GM12878 (cell line): ENCODE data around the gene NBDY. TPM values are rescaled to one million over a fixed set of nuclear protein-coding genes. Genes with fewer than 3 reads are reported as not detected.
A peak's percentile ranks its signal among the peaks of the same experiment; 100 is the strongest.

Source experiments
- BHLHE40 ChIP-seq, 2 experiments: fragments of 450-650 bp in 1 of 2; IDR thresholded peaks; 2 replicates each; pipeline ENCODE4 v1.6.1; 2011 to 2017; ENCODE audit warnings: low read depth in 2 of 2, borderline replicate concordance in 1 of 2, improper control_type of control experiment in 1 of 2, low read length in 1 of 2, mild to moderate bottlenecking in 1 of 2
- CHD2 ChIP-seq: IDR thresholded peaks from 2 replicates; pipeline ENCODE4 v1.6.1; 2011; ENCODE audit warnings: low read depth, low read length, improper control_type of control experiment, borderline replicate concordance
- EGR1 ChIP-seq, 2 experiments: IDR thresholded peaks; 1 replicate in 1 of 2; 2 replicates in 1 of 2; pipeline ENCODE4 v1.6.1; 2011 to 2012; ENCODE audit warnings: low read depth in 2 of 2, low read length in 2 of 2, borderline replicate concordance in 1 of 2, mild to moderate bottlenecking in 1 of 2, moderate library complexity in 1 of 2
- HDGF ChIP-seq: fragments of 450-650 bp; IDR thresholded peaks from 2 replicates; pipeline ENCODE4 v1.6.1; 2016; ENCODE audit warnings: antibody characterized with exemption
- IKZF2 ChIP-seq, 2 experiments: fragments of 450-650 bp; IDR thresholded peaks; 2 replicates each; pipeline ENCODE4 v1.6.1; 2017; ENCODE audit warnings: mild to moderate bottlenecking in 2 of 2, moderate library complexity in 2 of 2
- KAT2A ChIP-seq: conservative IDR thresholded peaks from 2 replicates; pipeline ENCODE4 v1.6.1; 2011; ENCODE audit warnings: low read depth, low read length; ENCODE audit not compliant: control insufficient read depth
- LARP7 ChIP-seq: fragments of 450-650 bp; IDR thresholded peaks from 2 replicates; pipeline ENCODE4 v1.6.1; 2017; ENCODE audit warnings: mild to moderate bottlenecking
- MEF2B ChIP-seq: fragments of 450-650 bp; IDR thresholded peaks from 2 replicates; pipeline ENCODE4 v1.6.1; 2018; ENCODE audit warnings: mild to moderate bottlenecking, moderate library complexity; ENCODE audit not compliant: partially characterized antibody, poor library complexity, severe bottlenecking
- MLLT1 ChIP-seq: fragments of 450-650 bp; IDR thresholded peaks from 2 replicates; pipeline ENCODE4 v1.6.1; 2016; ENCODE audit warnings: mild to moderate bottlenecking
- NR2C2 ChIP-seq: IDR thresholded peaks from 2 replicates; pipeline ENCODE4 v1.6.1; 2011; ENCODE audit warnings: borderline replicate concordance, low read depth; ENCODE audit not compliant: control insufficient read depth, insufficient read length
- PBX3 ChIP-seq: IDR thresholded peaks from 2 replicates; pipeline ENCODE4 v1.6.1; 2011; ENCODE audit warnings: mild to moderate bottlenecking, low read depth, low read length, moderate library complexity; ENCODE audit not compliant: insufficient replicate concordance
- POLR2AphosphoS2 ChIP-seq: IDR thresholded peaks from 2 replicates; pipeline ENCODE4 v1.6.1; 2011; ENCODE audit warnings: low read depth, mild to moderate bottlenecking, low read length, improper control_type of control experiment, moderate library complexity
- RCOR1 ChIP-seq: conservative IDR thresholded peaks from 2 replicates; pipeline ENCODE4 v1.6.1; 2012; ENCODE audit warnings: low read depth, low read length, improper control_type of control experiment
- SIX5 ChIP-seq: IDR thresholded peaks from 2 replicates; pipeline ENCODE4 v1.6.1; 2011; ENCODE audit warnings: mild to moderate bottlenecking, low read depth, low read length, moderate library complexity; ENCODE audit not compliant: severe bottlenecking
- SP1 ChIP-seq: IDR thresholded peaks from one replicate; pipeline ENCODE4 v1.6.1; 2011; ENCODE audit warnings: low read depth, low read length
- TCF3 ChIP-seq: IDR thresholded peaks from 2 replicates; pipeline ENCODE4 v1.6.1; 2012; ENCODE audit warnings: low read depth, mild to moderate bottlenecking, low read length, borderline replicate concordance; ENCODE audit not compliant: insufficient read depth
- polyA plus RNA-seq, 11 experiments: library from polyadenylated mRNA; depleted of rRNA in 4 of 11; unstranded in 6 of 11; stranded (reverse) in 5 of 11; fragments of >200 nt; fragmentation: Nextera tagmentation in 4 of 11; fragmentation: Illumina TruSeq in 1 of 11; extraction: Ambion mirVana in 4 of 11; extraction: Trizol in 1 of 11; gene quantifications; 1 replicate in 1 of 11; 2 replicates in 10 of 11; pipeline versions ENCODE4 v1.2.1 to v1.2.3, GENCODE V29; 2011 to 2016; ENCODE audit warnings: inconsistent platforms in 2 of 11, missing spikeins in 2 of 11, low read depth in 1 of 11
- total RNA-seq, 4 experiments: library from RNA; depleted of rRNA in 3 of 4; stranded (reverse); fragments of >200 nt in 3 of 4; fragmentation: Illumina TruSeq in 1 of 4; extraction: Trizol in 1 of 4; gene quantifications; 2 replicates each; pipeline versions ENCODE4 v1.2.1 to v1.2.3, GENCODE V29; 2013 to 2021
- TF ChIP-seq, protein P1 (sequence below): fragments of 150-350 bp; IDR thresholded peaks from 2 replicates; pipeline ENCODE4 v1.6.1; 2014; ENCODE audit warnings: mild to moderate bottlenecking, low read depth, low read length
- TF ChIP-seq, protein P2 (sequence below): IDR thresholded peaks from 2 replicates; pipeline ENCODE4 v1.6.1; 2011; ENCODE audit warnings: borderline replicate concordance, low read depth, mild to moderate bottlenecking, moderate library complexity, low read length; ENCODE audit not compliant: insufficient read depth, poor library complexity, severe bottlenecking
- TF ChIP-seq, protein P3 (sequence below): fragments of 450-650 bp; IDR thresholded peaks from 2 replicates; pipeline ENCODE4 v1.6.1; 2016; ENCODE audit warnings: mild to moderate bottlenecking, moderate library complexity, borderline replicate concordance

Gene NBDY
- total and polyA plus RNA-seq, 10 of the 15 experiments (the other 5 are each of a cell fraction or from before 2014, with no cell fraction given), result 10.8 to 122 (median 61.5) TPM

DNA sequence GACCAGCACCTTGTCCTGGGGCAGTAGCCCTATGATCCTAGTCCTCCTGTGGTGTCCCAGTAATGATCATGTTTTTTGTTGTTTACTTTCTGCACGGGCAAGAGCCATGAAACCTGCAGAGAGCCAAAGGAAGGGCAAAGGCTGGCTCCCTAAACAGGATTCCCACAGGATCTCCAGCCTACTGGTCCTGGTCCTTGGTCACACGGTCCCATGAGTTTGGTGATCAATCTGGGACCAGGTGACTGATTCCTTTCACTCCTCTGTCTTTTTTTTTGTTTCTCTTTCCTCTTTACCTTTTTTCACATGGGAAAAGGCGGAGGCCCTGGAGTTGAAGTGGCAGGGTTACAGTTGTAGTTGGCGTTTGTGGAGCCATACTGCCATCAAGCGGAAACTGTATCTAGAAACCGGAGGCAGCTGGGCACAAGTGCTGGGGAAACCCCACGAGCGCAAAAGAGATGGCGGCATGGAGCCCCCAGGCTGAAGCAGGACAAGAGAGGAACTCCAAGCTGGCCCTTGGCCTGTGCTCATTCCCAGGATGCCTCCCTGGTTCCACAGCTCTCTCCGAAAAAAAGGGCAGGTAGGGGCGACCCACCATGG lies 34.6 kb downstream of the NBDY start (continued):
- TF ChIP-seq IKZF2 (IDR thresholded peaks at IDR 0.05) (no peak; a peak in 1 of 4 replicates), CHD2 (0 out of 2 replicates have a peak, but pooled peaks have one; percentile 11), TCF3 (no peak), SIX5 (no peak), SP1 (peak; percentile 39), NR2C2 (no peak), EGR1 (IDR thresholded peaks at IDR 0.05; ENCODE audit: borderline replicate concordance in 1 of 2, low read depth in 2 of 2, low read length in 2 of 2) (no peak), KAT2A (no peak), POLR2AphosphoS2 (0 out of 2 replicates have a peak, but pooled peaks have one; percentile 0), RCOR1 (no peak), PBX3 (no peak), MEF2B (no peak), LARP7 (no peak), HDGF (no peak), MLLT1 (no peak), BHLHE40 (IDR thresholded peaks at IDR 0.05; ENCODE audit: borderline replicate concordance in 1 of 2, low read depth in 2 of 2, low read length in 1 of 2) (no peak; a peak in 1 of 4 replicates)
- TF ChIP-seq, protein P1, sequence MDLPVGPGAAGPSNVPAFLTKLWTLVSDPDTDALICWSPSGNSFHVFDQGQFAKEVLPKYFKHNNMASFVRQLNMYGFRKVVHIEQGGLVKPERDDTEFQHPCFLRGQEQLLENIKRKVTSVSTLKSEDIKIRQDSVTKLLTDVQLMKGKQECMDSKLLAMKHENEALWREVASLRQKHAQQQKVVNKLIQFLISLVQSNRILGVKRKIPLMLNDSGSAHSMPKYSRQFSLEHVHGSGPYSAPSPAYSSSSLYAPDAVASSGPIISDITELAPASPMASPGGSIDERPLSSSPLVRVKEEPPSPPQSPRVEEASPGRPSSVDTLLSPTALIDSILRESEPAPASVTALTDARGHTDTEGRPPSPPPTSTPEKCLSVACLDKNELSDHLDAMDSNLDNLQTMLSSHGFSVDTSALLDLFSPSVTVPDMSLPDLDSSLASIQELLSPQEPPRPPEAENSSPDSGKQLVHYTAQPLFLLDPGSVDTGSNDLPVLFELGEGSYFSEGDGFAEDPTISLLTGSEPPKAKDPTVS, result no peak
- TF ChIP-seq, protein P2, sequence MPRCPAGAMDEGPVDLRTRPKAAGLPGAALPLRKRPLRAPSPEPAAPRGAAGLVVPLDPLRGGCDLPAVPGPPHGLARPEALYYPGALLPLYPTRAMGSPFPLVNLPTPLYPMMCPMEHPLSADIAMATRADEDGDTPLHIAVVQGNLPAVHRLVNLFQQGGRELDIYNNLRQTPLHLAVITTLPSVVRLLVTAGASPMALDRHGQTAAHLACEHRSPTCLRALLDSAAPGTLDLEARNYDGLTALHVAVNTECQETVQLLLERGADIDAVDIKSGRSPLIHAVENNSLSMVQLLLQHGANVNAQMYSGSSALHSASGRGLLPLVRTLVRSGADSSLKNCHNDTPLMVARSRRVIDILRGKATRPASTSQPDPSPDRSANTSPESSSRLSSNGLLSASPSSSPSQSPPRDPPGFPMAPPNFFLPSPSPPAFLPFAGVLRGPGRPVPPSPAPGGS, result no peak
- TF ChIP-seq, protein P3, sequence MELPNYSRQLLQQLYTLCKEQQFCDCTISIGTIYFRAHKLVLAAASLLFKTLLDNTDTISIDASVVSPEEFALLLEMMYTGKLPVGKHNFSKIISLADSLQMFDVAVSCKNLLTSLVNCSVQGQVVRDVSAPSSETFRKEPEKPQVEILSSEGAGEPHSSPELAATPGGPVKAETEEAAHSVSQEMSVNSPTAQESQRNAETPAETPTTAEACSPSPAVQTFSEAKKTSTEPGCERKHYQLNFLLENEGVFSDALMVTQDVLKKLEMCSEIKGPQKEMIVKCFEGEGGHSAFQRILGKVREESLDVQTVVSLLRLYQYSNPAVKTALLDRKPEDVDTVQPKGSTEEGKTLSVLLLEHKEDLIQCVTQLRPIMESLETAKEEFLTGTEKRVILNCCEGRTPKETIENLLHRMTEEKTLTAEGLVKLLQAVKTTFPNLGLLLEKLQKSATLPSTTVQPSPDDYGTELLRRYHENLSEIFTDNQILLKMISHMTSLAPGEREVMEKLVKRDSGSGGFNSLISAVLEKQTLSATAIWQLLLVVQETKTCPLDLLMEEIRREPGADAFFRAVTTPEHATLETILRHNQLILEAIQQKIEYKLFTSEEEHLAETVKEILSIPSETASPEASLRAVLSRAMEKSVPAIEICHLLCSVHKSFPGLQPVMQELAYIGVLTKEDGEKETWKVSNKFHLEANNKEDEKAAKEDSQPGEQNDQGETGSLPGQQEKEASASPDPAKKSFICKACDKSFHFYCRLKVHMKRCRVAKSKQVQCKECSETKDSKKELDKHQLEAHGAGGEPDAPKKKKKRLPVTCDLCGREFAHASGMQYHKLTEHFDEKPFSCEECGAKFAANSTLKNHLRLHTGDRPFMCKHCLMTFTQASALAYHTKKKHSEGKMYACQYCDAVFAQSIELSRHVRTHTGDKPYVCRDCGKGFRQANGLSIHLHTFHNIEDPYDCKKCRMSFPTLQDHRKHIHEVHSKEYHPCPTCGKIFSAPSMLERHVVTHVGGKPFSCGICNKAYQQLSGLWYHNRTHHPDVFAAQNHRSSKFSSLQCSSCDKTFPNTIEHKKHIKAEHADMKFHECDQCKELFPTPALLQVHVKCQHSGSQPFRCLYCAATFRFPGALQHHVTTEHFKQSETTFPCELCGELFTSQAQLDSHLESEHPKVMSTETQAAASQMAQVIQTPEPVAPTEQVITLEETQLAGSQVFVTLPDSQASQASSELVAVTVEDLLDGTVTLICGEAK, result no peak
